NCI-H1092 (cell line): ENCODE measurements around the gene STAT5B.
A peak's percentile ranks its signal among the peaks of the same experiment; 100 is the strongest.
"Not testable (repeated sequence)": the region's sequence is repeated elsewhere in the genome, so short reads cannot be mapped to it uniquely, and the experiment has no call there.

Experiments used
- DNase-seq: peaks from one replicate; lab custom pipeline; 2025; lab: John Stamatoyannopoulos, UW

STAT5B gene

DNA sequence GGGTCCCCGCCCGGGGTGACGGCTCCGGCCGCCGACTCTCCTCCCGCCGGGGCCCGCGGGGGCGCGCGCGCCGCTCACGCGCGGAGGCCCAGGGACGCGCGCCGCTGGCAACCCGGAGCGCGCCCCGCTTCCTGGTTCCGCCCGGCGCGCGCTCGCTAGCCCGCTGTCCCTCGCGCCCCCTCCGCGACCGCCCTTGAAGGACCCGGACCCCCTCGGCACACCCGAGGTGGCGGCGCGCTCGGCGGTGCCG, at the start of gene STAT5B:
STAT5B (minus strand) TSS at position 33 of the 250 bp plus-strand sequence. CDS start 44,264 bp downstream, outside the sequence.
- DNase-seq: peak; percentile 49

DNA sequence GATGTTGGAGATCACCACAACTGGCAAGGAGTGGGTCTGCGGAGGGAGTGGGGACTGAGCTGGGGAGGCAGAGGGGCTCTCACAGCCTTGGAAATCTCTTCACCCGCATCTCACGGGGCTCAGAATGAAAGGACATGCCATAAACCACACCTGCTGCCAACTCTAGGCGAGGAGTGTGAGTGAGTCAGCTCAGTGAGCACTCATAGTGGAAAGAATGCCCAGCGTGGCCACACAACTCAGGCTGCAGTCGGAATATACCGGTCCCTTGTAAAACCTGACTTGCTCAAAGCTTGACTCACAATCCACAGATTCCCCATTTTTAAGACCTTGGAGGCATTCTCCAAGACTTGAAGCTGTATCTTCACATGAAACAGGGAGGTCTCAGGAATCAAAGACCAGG, 48.8 kb upstream of the STAT5B start:
- DNase-seq: no peak

DNA sequence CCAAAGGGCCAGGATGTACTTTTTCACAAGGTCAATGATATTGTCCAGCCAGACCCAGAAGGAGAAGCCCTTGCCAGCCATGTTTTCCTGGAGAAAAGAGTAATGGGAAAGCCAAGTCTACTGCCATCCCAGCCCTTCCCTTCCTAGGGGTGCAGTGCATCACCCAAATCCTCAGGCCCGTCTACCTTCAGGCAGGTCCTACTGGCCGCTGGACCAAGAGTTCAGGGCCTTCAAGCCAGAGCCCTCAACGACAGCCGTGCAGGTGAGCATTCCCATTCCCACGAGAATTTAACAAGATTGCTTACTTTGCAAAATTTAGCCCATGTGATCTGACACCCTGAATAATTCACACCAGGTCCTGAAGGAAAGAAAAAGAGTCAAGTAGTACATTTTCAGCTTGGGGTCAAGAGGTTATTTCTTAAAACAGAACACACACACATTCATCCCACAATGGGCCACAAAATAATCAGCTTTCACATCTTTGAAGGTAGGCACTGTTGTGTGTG, 47.1 kb upstream of the STAT5B start:
- no peak for DNase-seq

DNA sequence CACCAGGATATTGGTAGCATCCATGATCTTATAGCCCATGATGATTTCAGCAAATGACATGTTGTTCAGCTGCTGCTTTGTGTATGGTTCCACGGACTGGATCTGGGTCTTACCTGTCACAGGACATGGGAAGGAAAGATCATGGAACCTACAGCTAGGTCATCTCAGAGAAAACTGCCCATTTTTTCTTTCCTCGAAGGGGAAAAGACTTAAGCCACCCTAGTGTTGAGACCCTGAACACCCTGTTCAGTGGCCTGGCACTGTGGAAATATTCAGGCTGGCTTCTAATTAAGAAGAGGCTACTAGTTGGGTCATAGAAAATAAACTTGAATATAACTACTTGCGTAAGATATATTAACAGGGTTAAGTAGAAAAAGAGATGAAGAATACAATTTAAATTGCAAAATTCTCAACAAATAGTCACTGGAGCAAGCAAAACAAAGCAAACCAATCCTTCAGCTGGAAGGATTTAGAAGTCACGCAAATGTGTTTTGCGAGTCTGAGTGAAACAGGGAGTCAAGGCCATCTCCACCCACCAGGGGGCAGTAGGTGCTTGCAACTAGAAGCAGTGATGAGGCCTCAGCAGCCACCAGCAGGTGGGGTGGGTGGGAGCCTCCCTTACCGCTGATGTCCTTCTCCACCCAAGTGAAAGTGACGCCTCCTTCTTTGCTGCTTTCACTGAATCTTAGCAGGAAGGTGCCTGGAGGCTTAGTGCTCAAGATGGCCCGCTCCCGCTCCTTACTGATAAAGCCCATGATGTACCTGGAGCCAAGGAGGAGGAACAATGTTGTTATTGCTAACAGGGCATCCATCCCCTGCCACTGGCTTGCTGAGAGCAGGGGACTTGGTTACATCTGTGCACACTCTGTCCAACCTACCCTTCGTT, 46.4 kb upstream of the STAT5B start:
- peak; percentile 88 for DNase-seq

DNA sequence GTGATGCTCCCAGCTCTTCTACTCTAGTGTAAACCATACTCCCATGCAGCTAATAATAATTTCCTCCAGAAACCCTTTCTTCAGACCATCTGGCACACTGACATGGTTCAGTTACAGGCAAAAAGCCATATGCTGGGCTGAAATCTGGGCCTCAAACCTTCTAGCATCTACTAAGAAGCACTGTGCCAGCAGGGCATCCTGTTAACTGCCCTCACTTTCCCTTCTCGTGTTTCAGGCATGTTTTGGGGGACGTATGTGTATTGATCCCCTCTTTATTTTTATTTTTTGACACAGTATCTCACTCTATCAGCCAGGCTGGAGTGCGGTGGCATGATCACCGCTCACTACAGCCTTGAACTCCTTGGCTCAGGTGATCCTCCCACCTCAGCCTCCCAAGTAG, 45.4 kb upstream of the STAT5B start:
- no peak for DNase-seq

DNA sequence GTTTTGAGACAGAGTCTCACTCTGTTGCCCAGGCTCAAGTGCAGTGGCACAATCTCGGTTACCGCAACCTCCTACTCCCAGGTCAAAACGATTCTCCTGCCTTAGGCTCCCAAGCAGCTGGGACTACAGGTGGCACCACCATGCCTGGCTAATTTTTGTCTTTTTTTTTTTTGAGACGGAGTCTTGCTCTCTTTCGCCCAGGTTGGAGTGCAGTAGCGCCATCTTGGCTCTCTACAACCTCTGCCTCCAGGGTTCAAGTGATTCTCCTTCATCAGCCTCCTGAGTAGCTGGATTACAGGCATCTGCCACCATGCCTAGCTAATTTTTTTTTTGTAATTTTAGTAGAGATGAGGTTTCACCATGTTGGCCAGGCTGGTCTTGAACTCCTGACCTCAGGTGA, 41.8 kb upstream of the STAT5B start:
- DNase-seq: not testable (repeated sequence)

DNA sequence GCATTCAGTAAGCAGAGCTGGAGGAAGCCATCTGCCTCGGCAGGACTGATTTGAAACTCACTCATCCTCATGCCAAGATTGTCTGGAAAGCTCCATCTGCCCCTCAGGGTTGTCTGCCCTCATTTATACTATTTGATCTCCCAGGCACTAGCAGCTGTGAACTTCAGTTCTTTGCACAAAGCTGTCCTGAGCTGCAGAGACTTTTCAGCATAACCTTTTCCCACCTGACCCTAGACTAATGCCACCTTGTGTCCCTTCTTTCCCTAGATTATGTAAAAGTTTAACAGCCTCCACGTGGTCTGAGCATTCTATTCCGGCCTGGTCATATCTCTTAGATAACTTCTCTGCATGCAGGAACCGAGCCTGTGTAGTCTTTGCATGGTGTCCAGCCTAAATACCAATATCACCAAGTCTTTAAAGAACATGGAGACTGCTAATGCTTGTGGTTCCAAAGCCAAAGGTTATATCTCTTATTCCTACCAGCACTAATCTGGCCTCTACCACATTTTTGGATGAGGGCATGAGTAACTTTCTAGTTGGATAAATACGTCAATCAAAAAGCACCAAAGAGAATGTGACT, 41.2 kb upstream of the STAT5B start:
- no peak for DNase-seq

DNA sequence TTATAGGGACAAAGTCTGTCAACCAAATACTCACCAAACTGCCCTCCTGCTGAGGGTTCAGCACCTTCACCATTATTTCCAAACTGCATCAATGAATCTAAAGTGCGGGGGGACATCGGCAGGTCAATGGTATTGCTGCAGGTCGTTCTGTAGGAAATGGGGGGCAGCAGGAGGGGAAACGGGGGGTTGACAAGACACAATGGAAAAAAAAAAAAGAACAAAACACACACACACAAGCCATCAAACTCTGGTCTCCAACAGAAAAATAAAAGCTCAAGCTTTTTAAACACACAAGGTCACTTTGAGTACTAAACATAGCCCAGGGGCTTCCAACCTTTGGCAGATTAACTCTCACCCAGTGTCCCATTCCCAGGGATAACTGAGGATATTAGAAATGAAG, 40.6 kb upstream of the STAT5B start:
- no peak for DNase-seq

DNA sequence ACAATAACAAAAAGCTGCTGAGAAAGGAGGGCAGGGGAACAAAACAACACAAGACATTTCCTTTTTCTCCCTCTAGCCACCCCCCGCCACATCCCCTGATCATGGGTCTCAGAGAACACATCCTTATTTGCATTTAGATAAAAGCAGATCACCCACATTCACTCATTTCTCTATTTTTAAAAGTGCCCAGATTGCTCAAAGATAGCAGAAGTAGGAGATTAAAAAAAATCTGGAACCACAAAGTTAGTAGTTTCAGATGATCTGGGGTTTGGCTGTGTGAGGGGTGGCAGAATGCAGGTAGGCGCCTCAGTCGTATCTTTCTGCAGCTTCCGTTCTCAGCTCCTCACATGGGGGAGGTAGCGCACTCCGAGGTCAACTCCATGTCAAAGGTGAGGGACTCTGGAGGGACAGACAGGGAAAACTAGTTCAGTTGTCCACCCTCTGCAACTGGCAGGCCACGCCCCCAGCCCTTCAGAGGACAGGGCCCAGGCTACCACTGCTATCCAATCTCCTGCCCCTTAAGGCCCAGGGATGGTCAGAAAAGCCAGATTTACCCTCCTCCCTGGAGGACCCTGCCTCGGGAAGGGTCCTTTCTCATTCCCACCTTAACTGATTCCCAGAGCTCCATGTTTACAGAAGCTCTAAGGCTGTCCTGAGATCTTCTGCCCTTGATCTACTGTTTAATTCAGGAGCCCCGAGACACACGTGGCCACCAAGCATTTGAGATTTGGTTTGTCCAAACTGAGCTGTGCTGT, 39.4 kb upstream of the STAT5B start:
- no peak for DNase-seq

DNA sequence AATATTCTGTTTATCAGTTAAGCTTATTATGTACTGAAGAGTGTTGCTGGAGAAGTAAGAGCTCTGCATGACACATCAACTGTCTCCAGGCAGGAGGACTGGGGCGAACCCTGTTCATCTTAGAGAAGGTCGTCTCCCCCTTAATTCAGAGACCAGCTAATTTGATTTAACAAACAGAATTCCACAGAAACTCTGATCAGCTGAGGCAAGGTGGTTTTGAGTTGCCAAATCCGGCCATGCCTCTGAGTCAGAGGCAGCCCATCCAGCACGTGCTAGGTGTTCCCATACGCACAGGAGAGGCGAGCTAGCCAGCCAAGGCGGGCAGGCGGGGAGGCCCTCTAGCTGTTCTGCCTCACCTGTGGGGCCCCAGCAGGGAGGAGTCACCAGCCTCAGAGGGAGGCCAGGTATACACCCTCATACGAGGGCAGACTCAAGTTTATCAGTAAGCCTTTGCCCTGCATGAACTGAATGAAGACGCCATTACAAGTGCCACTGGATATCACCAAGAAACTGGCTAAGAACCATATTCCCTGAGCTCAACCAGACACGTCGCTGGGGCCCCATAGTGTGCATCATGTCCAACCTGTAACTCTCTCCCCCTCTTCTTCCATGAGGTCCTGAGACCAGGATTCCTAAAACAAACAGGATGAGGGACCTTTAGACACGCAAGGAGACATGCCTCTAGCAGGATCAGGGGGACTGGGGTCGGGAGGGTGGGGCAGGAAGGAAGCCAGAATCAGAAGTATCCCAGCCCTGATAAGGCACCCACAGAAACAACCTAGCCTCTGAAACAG, 37.8 kb upstream of the STAT5B start:
- no peak for DNase-seq

DNA sequence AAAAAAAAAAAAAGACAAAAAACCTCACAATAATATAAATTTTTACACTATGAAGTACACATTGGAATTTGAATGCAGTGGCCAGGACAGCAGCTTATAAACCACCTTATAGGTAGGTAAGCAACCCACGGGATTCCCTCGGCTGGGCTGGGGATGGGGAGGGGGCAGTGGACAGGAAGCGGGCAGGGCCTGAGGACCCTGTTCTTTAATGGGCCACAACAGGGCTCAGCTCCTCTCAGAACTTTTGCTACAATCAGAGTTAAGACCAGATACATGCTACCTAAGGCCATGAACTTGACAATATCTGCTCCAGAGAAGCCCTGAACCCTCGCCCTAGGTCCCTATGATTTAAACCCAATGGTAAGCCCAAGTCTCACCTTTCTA, 37.2 kb upstream of the STAT5B start:
- DNase-seq: no peak

DNA sequence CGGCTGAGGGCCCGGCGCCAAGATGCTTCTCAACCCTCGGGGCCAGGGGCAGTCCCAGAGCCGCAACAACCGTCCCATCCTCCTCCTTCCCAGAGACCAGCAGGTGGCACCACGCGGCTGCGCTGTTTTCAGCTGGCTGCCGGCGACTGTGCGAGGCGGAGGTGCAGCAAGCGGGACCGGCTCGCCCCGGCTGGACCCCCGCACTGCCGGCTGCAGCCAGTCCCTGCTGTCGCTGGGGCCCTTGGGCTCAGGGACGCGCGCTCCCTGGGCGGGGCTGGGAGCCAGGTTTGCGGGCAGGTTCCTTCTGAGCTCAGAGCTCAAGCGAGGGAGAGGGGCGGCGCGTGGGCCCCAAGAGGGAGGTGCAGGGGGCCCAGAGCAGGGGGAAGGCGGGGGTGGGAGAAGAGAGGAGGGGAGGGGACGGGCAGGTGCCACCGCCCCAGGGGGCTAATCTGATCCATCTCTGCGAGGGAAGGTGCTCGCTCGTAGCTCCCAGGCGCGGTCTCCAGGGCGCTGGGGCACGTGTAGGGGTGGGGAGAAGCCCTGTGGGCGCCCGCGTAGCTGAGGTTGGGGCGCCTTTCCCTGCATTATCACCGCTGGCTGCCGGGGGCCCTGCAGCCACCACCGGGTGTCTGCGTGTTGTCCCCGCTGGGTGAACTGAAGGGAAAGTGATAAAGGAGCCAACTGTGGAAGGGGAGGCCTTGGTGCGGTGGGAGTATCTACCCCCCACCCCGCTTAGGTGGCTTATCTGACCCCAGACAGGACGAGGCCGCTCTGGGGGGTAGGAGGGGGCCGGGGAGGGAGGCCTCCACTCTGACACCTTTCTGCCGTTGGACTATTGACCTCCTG, 36.3 kb upstream of the STAT5B start:
- DNase-seq: peak; percentile 75

DNA sequence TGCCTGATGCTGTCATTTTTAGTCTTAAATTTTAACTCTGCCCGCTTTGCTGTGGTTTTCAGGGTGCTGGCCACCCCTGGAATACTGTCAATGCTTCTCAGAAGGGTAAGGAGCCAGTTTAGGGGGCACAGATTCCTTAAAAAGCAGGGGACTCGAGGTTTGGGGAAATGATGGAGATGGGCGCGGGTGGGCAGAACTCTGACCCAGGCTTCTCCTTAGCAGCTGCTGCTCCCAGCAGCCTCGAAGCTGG, 35.8 kb upstream of the STAT5B start:
- DNase-seq: no peak

DNA sequence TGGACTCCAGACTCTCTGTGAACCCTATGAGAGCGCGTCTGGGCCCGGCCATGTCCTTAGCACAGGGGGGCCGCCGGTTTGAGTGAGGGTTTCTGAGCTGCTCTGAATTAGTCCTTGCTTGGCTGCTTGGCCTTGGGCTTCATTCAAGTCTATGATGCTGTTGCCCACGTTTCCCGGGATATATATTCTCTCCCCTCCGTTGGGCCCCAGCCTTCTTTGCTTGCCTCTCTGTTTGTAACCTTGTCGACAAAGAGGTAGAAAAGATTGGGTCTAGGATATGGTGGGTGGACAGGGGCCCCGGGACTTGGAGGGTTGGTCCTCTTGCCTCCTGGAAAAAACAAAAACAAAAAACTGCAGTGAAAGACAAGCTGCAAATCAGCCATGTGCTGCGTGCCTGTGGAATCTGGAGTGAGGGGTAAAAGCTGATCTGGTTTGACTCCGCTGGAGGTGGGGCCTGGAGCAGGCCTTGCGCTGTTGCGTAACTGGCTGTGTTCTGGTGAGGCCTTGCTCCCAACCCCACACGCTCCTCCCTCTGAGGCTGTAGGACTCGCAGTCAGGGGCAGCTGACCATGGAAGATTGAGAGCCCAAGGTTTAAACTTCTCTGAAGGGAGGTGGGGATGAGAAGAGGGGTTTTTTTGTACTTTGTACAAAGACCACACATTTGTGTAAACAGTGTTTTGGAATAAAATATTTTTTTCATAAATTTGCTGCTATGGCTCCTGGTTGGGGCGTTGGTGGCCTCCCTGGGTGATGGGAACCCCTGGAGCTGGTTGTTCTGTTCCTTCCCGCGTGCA, 35.2 kb upstream of the STAT5B start:
- DNase-seq: no peak

DNA sequence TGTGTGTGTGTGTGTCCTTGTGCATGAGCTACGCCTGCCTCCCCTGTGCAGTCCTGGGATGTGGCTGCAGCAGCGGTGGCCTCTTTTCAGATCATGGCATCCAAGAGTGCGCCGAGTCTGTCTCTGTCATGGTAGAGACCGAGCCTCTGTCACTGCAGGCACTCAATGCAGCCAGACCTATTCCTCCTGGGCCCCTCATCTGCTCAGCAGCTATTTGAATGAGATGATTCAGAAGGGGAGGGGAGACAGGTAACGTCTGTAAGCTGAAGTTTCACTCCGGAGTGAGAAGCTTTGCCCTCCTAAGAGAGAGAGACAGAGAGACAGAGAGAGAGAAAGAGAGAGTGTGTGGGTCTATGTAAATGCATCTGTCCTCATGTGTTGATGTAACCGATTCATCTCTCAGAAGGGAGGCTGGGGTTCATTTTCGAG, 34.6 kb upstream of the STAT5B start:
- DNase-seq: no peak

DNA sequence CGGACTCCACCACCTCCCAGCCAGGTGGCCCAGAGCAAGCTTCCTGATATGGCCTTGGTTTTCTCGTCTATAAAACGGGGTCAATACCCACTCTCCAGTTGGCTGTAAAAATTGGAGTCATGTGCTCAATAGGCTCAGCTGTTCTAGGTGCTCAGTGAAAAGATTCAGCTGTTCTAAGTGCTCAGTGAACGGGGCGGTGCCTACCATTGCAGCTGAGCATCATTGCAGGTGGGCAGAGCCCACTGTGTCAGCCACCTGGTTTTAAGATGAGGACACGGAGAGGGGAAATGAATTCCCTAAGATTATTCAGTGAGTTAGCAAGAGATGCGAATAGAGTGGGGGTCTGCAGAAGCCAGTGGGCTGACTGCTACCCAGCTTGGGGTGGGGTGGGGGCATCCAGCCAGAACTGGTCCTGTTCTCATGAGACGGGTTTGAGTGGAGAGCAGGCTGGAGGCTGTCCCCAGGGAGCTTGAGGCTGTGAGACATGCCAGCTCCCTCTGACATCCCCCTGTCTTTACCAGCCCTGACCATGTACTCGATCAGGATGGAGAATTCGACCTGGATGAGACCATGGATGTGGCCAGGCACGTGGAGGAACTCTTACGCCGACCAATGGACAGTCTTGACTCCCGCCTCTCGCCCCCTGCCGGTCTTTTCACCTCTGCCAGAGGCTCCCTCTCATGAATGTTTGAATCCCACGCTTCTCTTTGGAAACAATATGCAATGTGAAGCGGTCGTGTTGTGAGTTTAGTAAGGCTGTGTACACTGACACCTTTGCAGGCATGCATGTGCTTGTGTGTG, 34.0 kb upstream of the STAT5B start:
- DNase-seq: no peak

DNA sequence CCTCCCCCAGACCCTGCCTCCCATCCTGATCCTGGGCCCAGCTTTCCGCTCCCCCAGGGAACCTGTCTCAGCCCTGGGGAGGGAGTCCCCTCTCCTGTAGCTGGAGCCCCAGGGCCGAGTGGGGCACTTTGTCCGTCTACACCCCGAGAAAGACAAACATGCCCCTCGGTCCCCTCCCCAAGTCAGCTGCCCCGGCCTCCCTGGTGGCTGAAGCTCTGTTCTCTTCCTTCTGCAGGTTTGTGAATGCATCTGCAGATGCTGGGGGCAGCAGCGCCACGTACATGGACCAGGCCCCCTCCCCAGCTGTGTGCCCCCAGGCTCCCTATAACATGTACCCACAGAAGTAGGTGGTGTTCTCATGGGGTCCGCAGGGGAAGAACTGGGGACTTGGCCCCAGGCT, 33.0 kb upstream of the STAT5B start:
- DNase-seq: no peak

DNA sequence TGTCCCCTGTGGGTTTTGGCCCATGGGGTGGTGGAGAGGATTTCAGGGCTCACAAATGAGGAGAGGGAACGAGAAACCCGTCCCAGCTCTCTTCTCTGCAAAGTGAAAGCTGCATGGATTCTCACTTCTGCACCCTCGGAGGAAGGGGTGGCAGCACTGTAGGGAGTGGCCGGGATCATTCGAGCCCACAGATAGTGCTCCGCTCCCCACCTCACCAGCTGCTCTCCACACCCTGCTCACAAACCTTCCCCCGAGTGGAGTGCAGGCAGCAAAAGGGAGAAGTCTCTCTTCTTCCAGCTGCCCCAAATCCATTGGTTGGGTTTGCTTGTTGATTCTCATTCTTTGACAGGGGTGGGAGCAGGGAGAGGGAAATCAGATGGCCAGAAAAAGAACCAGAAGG, 32.3 kb upstream of the STAT5B start:
- DNase-seq: no peak

DNA sequence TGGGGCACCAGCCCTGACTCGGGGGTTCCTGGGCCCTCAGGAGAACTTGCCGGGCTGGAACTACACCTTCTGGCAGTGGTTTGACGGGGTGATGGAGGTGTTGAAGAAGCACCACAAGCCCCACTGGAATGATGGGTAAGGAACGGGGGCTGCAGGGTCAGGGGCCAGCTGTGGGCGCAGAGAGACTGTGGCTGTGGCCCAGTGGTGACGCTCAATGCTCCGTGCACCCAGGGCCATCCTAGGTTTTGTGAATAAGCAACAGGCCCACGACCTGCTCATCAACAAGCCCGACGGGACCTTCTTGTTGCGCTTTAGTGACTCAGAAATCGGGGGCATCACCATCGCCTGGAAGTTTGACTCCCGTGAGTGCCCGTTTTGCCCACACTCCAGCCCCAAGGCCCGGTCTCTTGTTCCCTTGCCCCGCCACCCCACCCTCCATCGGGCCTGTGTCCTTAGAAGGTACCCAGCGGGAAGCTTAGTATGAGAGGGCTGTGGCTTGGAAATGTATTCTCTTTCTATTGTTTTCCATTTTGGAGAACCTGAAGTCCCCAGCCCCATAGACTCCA, 31.3 kb upstream of the STAT5B start:
- DNase-seq: no peak

DNA sequence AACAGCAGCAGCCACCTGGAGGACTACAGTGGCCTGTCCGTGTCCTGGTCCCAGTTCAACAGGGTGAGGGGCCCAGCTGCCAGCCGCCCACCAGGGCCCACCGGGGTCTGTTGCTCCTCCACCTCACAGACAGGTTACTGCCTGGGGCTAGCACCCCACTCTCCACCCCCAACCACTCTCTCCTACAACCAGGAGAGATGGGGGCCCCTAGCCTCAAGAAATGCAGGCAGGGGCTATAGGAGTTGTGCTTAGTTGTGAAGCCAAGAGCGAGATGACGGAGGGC, 30.1 kb upstream of the STAT5B start:
- DNase-seq: no peak
